Mammary epithelial cell (primary cell): ENCODE results near the gene LRGUK.

Experiments used
- CTCF ChIP-seq, 2 donors: IDR thresholded peaks in 1 of 2; conservative IDR thresholded peaks in 1 of 2; 2 replicates each; pipeline ENCODE4 v1.5.1; 2011 to 2012; ENCODE audit warnings: inconsistent platforms in 2 of 2, low read length in 2 of 2, mild to moderate bottlenecking in 2 of 2, control low read depth in 1 of 2, low read depth in 1 of 2; ENCODE audit not compliant: insufficient read depth in 1 of 2; ENCODE audit errors: extremely low read depth in 1 of 2
- EZH2 ChIP-seq: IDR thresholded peaks from 2 replicates; pipeline ENCODE4 v1.6.1; 2012; ENCODE audit warnings: low read length, inconsistent platforms, borderline replicate concordance

GRCh38 chr7:134200970-134201369, 73.8 kb downstream of the LRGUK start:
- TF ChIP-seq CTCF (conservative IDR thresholded peaks at IDR 0.05 in 1 of 2, IDR thresholded peaks at IDR 0.05 in 1 of 2; ENCODE audit: extremely low read depth in 1 of 2, insufficient read depth in 1 of 2, low read depth in 1 of 2, low read length in 2 of 2): no peak
- no peak for TF ChIP-seq EZH2
